Measurements from ENCODE around the gene LHPP.

GRCh38 chr10:124601016-124601415 is 139.4 kb downstream of the LHPP start:
- no peak for TF ChIP-seq POLR2A (IDR thresholded peaks at IDR 0.05)
- TF ChIP-seq CTCF (IDR thresholded peaks at IDR 0.05): no peak
